ENCODE data around the gene TUBG2.
"Not testable (repeated sequence)": the region's sequence is repeated elsewhere in the genome, so short reads cannot be mapped to it uniquely, and the experiment has no call there.

- not testable (repeated sequence) for TF ChIP-seq CTCF, POLR2AphosphoS5, POLR2A (IDR thresholded peaks at IDR 0.05)
Observed at GRCh38 chr17:42609814-42610801, 49.0 kb upstream of the TUBG2 start.

Measured in breast epithelium (tissue), 3 donors.